ENCODE results near the gene MAP2K6.

- TF ChIP-seq NRF1 (IDR thresholded peaks at IDR 0.05; ENCODE audit: low read depth, low read length) (no peak), EZH2phosphoT487 (IDR thresholded peaks at IDR 0.05; ENCODE audit: borderline replicate concordance, low read depth) (no peak), MAX (IDR thresholded peaks at IDR 0.05; ENCODE audit: low read depth) (no peak), GABPA (IDR thresholded peaks at IDR 0.05; ENCODE audit: low read depth) (no peak), EP300 (IDR thresholded peaks at IDR 0.05; ENCODE audit: borderline replicate concordance in 1 of 2, low read depth in 1 of 2, low read length in 1 of 2) (no peak), IRF3 (IDR thresholded peaks at IDR 0.05; ENCODE audit: low read depth, low read length) (no peak), USF1 (IDR thresholded peaks at IDR 0.05; ENCODE audit: borderline replicate concordance, low read depth) (no peak), MXI1 (IDR thresholded peaks at IDR 0.05; ENCODE audit: low read depth, low read length) (no peak), CTCF (IDR thresholded peaks at IDR 0.05) (no peak)
Observed at GRCh38 chr17:69444023-69444422, 29.5 kb downstream of the MAP2K6 start.
